ENCODE measurements around the gene SPRING1. TPM values are rescaled to one million over a fixed set of nuclear protein-coding genes. Genes with fewer than 3 reads are reported as not detected.

Gene SPRING1
- total and polyA plus RNA-seq, 2 of the 4 experiments (the other 2 are of a cell fraction), result 12.4 to 14.0 TPM

DNA sequence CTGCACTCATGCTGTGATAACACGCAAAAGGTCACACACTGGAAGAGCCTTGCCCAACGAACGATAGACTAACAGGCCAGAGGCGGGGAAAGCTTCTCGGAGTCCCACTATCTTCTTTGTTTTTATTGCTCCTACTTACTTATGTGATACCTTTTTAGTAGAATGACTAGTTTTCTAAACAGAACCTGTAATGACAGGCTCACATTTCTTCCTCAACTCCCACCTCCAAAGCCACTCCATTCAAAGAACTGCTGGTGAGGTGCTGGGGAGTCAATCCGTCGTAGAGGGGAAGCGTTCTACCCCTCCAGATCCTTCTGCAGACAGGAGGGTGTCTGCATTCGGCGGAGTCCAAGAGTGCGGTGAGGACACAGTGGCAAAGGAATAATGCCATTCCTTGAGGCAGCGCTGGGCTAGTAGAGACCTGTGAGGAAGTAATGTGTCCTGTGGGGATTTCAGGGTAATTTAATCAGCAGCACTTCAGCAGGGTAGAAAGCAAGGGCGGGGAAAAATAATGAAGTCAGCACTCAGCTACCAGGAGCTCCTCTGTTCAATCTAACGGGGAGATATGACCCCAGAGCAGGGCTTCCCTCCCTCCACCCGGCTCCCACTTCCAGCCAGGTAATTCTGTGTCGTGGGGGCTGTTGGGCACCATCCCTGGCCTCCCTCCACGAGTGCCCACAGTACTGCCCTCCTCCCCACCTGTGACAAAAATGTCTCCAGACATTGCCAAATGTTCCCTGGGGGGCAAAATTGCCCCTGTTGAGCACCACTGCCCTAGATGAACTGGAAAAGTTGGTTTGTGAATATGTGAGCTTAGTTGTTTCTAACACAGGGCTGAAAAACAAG lies 25.2 kb downstream of the SPRING1 start:
- Histone ChIP-seq H3K4me1 (ENCODE audit: control insufficient read depth, insufficient read depth, low read length) (peaks cover 2% of the 10 kb centered on the region; the same call in 1 of the 2 replicates), H2BK15ac (ENCODE audit: low read depth, low read length) (no peak overlapping the region), H3K4ac (ENCODE audit: low read depth, low read length) (no peak overlapping the region), H3K9ac (ENCODE audit: low read depth, low read length) (no peak overlapping the region), H3K18ac (ENCODE audit: low read depth, low read length) (no peak overlapping the region), H3K23ac (ENCODE audit: low read depth, low read length) (no peak overlapping the region), H3K36me3 (ENCODE audit: control insufficient read depth, insufficient read depth, low read length) (peaks cover 4% of the 10 kb centered on the region), H2AK9ac (replicated peaks; ENCODE audit: low read depth, low read length, poor library complexity) (no peak overlapping the region), H3K9me3 (ENCODE audit: control insufficient read depth, insufficient read depth, low read length) (no peaks in the 10 kb centered on the region), H3K79me1 (ENCODE audit: low read depth in 1 of 2, low read length in 2 of 2) (peaks cover under 1 to 8% of the 10 kb centered on the region in 2 experiments; a peak in 3 of 4 replicates), H4K8ac (ENCODE audit: low read depth in 2 of 2, low read length in 2 of 2) (no peak overlapping the region), H3K4me2 (ENCODE audit: low read depth, low read length) (no peak overlapping the region), H3K56ac (ENCODE audit: extremely low read depth, insufficient read depth, low read length) (no peak overlapping the region), H2AFZ (replicated peaks; ENCODE audit: low read length, poor library complexity) (no peak overlapping the region), H4K91ac (ENCODE audit: insufficient read depth, low read depth, low read length) (no peak overlapping the region), H3K9me1 (ENCODE audit: insufficient read depth, low read length) (no peaks in the 10 kb centered on the region), H4K20me1 (ENCODE audit: insufficient read depth, low read length) (no peaks in the 10 kb centered on the region), H3K14ac (replicated peaks; ENCODE audit: low read depth, low read length) (no peak overlapping the region), H2BK5ac (ENCODE audit: low read depth, low read length, poor library complexity, severe bottlenecking) (no peak overlapping the region), H2BK20ac (ENCODE audit: low read depth, low read length) (no peak overlapping the region), H3K27me3 (ENCODE audit: control insufficient read depth, insufficient read depth, low read length) (no peaks in the 10 kb centered on the region; the same call in 1 of the 2 replicates), H4K5ac (ENCODE audit: low read depth, low read length) (no peak overlapping the region), H2AK5ac (ENCODE audit: low read depth, low read length) (no peak overlapping the region), H3K27ac (ENCODE audit: insufficient read depth, low read length) (no peak overlapping the region), H2BK120ac (ENCODE audit: low read depth, low read length) (no peak overlapping the region), H3K4me3 (ENCODE audit: insufficient read depth, low read depth, low read length) (no peak overlapping the region)
- in situ Hi-C loops (cut with MboI; ENCODE audit: low sequenced_read_pairs), result no loop called here
- POLR2A ChIA-PET (ENCODE audit: unreplicated experiment), result no interaction called here
- no peak for ATAC-seq (ENCODE audit: low read depth)
- CTCF ChIA-PET, result interaction anchor here (1.2 kb wide), 1 partner anchor 9 kb away, joined by 3 read pairs; no protein-coding TSS in a partner anchor
- intact Hi-C loops (cut with micrococcal nuclease), result no loop called here
- WGBS, 2 experiments (ENCODE audit: extremely low coverage in 2 of 2, insufficient read length in 1 of 2), result 94% methylated on average over 4 of the region's 17 CpGs; no CpG with 5 or more reads in 1 of the 2 experiments
- DNase-seq, result no peak
- BruUV-seq (replicated peaks), result no TSS peak
- dilution Hi-C loops (cut with HindIII; ENCODE audit: low sequenced_read_pairs, unreplicated experiment), result no loop called here
- TF ChIP-seq NFE2L2 (IDR thresholded peaks at IDR 0.05; ENCODE audit: low read depth, low read length) (no peak), POLR2A (IDR thresholded peaks at IDR 0.05; ENCODE audit: low read depth, low read length) (no peak), BHLHE40 (IDR thresholded peaks at IDR 0.05; ENCODE audit: low read depth, low read length) (no peak), ELK1 (IDR thresholded peaks at IDR 0.05; ENCODE audit: borderline replicate concordance, low read depth, low read length) (no peak), RFX5 (IDR thresholded peaks at IDR 0.05; ENCODE audit: low read depth, low read length) (no peak), RAD21 (IDR thresholded peaks at IDR 0.05; ENCODE audit: low read length) (no peak), MAFK (IDR thresholded peaks at IDR 0.05; ENCODE audit: low read depth, low read length) (no peak), FOS (IDR thresholded peaks at IDR 0.05; ENCODE audit: low read depth, low read length) (no peak)
- TF ChIP-seq, protein P1, sequence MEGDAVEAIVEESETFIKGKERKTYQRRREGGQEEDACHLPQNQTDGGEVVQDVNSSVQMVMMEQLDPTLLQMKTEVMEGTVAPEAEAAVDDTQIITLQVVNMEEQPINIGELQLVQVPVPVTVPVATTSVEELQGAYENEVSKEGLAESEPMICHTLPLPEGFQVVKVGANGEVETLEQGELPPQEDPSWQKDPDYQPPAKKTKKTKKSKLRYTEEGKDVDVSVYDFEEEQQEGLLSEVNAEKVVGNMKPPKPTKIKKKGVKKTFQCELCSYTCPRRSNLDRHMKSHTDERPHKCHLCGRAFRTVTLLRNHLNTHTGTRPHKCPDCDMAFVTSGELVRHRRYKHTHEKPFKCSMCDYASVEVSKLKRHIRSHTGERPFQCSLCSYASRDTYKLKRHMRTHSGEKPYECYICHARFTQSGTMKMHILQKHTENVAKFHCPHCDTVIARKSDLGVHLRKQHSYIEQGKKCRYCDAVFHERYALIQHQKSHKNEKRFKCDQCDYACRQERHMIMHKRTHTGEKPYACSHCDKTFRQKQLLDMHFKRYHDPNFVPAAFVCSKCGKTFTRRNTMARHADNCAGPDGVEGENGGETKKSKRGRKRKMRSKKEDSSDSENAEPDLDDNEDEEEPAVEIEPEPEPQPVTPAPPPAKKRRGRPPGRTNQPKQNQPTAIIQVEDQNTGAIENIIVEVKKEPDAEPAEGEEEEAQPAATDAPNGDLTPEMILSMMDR (conservative IDR thresholded peaks at IDR 0.05; ENCODE audit: low read depth, low read length), result no peak
